HG03066 (cell line): ENCODE results near the gene SFXN2.
A peak's percentile ranks its signal among the peaks of the same experiment; 100 is the strongest.
"Not testable (repeated sequence)": the region's sequence is repeated elsewhere in the genome, so short reads cannot be mapped to it uniquely, and the experiment has no call there.

Experiments used
- ATAC-seq: cut with Tn5 transposase; IDR thresholded peaks from one replicate; pipeline ENCODE4 v1.9.1; 2021; ENCODE audit warnings: low read depth; ENCODE audit not compliant: unreplicated experiment

SFXN2 gene

DNA sequence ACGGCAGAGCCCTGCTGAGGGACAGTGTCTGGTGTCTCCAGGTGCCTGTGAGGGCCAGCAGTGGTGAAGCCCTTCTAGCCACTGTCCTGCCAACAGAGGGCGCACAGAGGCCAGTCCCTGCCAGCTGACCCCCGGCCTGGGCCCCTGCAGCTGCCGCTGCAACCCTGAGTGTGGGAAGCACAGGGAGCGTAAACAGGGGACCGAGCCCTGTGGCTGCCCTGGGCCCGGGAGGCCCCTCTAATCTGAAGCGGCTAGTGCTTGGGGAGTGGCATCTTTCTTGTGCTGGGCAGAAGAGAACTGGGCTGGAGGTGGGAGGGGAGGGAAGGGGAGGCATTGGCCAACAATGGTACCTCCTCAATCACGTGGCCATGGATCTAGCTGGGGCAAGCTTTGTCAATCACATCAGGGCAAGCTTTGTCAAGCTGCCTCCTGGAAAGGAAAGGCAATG, 35.6 kb upstream of the SFXN2 start:
- no peak for ATAC-seq

DNA sequence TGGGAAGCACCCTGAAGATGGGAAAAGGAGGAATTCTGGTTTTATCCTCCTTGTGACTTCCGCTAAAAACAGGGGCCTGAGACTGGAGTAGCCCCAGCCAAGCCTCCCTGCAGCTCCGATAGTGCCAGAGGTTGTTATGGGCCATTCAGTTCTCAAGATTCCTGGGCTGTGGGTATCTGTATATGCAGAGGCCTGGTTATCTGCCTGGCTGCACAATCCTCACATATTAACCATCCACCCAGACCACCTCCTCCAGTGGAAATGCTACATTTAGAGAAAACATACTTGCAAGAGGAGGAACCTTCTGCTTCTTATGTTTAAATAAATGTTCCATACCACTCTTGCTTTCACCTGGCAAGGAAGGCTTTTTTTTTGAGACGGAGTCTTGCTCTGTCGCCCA, 34.8 kb upstream of the SFXN2 start:
- ATAC-seq: no peak

DNA sequence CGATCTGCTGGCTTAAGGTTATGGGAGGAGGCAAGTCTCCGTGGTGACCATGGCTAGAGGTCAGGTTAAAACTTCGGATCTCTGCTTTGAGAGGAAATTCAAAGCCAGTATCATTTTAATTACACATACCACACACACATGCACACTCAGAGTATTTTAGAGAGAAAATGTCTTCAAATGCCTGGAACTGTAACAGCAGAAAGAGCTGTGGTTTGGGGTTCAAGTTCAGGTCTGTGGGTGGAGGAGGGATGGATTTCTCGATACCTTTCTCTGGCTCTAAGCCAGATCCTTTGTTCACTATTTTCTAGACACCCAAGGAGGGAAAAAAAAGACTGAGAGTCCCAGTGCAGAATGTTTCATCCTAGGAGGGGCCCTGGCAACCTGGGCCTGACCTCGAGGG, 32.7 kb upstream of the SFXN2 start:
- ATAC-seq: no peak

DNA sequence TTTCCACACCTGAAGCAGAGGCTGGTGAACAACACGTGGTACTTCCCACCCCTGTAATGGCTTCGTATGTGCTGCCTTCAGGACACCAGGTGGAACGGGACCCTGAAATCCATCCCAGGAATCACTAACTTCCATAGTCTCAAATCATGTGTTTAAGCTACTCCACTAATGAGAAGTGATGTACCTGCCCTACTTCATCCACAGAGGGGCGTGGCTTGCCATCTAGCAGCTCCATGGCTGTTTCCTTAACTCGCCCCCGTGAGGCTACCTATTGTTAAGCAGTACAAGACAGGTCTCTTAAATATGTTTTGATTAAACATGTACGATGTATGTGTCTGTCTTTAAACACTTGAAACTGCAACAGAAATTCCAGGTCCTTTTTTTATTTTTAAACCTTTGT, 32.0 kb upstream of the SFXN2 start:
- ATAC-seq: no peak

DNA sequence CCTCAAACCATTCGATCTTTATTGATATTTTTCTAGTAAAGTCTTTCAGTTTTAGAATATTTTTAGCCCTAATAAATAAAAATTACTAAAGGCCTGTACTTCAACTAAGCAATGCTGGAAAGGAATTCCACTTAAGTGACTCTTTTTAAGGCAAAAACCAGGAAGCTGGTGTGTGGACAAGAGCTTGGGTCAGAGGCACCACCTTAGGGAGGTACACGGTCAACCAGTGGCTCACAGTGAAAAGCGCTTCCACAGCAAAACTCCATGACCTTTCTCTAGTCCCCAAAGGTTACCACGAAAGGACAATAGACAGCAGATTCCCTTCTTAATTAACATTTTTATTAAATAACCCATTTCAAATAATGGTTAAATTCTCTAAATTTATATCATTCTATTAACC, 31.5 kb upstream of the SFXN2 start:
- no peak for ATAC-seq

DNA sequence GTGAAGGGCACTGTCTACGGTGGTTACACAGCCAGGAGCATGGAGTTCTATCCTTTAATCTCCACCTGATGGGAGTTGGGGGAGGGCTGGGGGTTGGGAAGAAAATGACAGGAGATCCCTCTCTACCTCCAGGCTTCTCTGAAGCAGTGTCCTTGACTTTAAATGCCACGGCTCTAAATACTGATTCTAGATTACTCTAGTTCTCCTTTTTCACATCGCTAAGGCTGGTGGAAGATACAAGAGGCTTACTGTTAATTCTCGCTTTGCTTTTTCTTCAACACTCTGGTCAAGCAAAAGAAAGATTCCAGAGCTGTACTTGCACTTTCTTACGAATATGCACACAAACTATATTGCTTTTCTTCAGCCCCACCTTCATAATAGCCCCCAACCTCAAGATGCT, 30.7 kb upstream of the SFXN2 start:
- no peak for ATAC-seq

DNA sequence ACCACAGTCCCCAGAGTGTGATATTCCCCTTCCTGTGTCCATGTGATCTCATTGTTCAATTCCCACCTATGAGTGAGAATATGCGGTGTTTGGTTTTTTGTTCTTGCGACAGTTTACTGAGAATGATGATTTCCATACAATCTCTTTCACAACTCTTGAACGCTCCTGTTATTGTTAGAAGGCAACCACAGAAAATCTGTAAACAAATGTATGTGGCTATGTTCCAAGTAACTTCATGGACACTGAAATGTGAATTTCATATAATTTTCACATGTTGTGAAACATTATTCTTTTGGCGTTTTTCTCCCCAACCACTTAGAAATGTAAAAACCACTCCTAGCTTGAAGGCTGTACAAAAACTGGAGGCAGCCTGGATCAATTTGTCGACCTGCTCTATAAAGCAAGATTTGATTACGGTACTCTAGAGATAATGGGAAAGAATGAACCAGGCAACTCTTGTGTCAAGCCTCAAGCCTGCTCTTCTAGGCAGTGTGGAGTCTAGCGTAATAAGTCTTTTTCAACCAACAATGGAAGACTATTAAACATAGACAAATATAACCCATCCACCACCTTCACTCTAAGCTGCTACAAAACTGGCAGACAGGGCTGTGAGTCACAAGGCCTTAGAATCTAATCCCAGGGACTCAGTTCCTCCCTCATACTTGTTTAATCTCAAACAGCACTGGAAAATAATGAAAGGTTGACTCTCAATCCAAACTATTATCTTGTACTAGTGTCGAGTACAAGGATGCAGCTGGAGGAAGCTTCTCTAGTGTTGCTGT, 23.0 kb upstream of the SFXN2 start:
- ATAC-seq: no peak

DNA sequence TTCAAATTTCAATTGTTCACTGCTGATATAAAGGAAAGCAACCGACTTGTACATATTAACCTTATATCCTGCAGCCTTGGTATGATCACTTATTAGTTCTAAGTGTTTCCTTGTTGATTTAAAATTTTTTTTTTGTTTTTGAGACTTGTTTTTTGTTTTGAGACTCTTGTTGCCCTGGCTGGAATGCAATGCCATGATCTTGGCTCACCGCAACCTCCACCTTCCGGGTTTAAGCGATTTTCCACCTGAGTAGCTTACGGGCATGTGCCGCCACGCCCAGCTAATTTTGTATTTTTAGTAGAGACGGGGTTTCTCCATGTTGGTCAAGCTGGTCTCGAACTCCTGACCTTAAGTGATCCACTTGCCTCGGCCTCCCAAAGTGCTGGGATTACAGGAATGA, 19.0 kb upstream of the SFXN2 start:
- not testable (repeated sequence) for ATAC-seq

DNA sequence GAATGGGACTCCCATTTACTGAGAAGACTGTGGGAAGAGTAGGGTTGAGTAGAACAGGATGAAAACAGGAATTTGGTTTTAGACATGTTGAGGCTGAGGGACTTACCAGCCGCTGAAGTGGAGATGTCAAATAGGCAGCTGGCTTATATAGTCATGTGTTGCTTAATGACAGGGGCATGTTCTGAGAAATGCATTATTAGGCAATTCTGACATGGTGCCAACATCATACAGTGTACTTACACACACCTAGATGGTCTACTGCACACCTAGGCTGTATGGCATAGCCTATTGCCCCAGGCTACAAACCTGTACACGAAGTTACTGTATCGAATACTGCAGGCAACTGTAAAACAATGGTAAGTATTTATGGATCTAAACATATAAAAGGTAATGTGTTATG, 17.7 kb upstream of the SFXN2 start:
- ATAC-seq: no peak

DNA sequence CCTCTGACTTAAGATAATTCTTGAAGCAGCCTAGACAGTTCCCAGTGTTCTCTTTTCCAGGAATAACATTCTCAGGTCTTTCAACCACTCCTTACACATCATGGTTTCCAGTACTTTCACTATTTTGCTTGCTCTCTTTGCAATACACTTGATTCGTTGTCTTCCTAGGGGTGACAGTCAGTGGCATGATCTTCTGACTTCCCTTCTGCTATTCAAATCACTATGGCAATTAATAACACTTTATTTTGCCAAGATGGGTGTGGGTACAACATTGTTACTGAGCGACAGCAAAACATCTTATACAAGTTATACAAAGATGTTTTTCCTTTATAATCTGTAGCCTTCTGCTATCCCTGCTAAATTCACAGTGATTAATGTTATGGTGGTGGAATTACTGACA, 15.5 kb upstream of the SFXN2 start:
- ATAC-seq: no peak

DNA sequence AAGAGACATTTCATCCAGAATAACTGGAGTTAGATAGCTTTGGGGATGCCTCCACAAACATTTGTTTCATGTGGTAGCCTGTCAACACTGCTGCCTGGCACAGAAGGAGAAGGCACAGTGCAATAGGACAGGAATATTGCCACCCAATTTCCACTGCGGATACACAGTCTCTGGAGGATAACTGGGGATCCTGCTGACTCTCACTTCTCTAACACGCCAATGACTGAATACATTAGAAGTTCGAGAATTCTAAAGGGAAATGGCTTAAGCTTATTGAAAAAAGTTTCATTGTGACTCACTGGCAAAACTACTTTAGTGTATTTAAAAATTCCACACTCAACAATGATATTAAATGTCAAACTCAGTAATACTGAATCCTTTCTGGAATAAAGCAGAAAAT, 13.2 kb upstream of the SFXN2 start:
- ATAC-seq: no peak

DNA sequence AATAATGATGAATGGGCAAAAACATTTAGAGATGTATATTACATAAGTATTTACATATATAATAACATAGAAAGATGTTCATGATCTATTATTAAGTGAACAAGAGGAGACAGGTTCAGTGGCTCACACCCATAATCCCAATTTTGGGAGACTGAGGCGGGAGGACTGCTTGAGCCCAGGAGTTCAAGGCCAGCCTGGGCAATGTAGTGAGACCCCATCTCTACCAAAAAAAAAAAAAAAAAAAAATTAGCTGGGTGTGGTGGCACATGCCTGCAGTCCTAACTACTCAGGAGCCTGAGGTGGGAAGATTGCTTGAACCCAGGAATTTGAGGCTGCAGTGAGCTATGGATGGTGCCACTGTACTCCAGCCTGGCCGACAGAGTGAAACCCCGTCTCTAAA, 12.6 kb upstream of the SFXN2 start:
- no peak for ATAC-seq

DNA sequence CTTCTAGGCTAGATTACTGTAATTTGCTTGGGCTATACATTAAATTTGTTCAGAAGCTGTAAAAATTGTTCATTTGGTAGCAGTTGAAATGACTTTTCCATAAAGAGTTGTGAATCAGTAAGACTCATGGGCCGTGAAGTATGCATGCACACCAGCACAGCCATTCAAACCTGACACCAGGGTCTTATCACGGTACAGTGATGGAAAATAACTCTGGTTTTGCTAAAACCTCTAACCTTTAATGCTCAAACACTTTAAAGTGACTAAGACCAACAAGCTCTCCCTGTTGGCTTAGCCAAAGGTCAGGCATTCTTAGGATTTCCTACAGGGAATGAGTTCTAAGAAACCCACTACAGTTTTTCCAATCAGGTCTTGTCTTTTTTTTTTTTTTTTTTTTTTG, 11.7 kb upstream of the SFXN2 start:
- no peak for ATAC-seq

DNA sequence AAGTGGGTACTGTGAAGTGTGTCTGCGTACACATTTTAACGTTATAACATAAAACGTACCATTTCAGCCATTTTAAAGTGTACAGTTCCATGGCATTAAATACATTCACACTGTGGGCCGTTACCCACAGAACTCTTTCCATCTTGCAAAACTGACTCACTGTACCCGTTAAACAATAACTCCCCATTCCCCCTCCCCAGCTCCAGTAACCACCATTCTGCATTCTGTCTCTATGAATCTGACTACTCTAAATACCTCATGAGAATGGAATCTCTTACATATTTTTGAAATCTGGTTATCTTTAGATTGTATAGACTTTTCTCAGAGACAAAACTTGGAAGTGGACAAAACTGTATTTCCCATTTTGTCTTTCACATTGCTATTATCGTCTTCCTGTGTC, 9.5 kb upstream of the SFXN2 start:
- ATAC-seq: no peak

DNA sequence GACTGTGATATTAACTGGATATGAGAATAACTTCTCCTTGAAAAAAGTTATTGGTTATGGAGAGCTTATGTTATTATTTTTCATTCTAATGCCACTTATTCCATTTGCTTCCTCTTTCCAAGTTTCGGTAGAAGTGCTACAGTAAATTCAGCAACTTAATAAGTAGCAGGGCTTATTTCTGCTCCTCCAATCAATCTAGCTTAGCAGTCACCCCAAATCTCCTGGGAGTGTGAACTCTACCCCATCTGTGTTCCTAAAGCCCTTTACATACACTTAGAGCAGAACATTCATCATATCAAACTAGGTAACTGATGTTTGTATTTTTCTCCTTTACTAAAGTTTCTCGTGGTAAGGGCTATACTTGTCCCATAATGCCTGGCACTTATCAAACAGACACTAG, 8.9 kb upstream of the SFXN2 start:
- no peak for ATAC-seq

DNA sequence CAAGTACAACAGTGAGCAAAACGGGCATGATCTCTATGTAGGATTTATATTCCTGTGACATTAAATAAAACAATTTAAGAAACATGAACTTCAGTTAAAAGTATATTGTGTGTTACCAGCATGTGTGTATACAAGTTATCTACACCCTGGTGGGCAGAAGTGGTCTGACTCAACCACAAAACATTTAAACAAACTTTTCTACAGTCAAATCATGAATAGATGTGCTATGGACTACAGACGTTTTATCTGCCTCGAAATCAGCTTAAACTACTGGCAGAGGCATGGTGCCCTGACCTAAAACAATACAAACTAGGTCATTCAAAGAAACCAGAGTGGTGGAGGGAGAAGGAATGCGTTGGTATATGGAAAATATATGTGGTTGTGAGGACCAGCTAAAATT, 3.8 kb upstream of the SFXN2 start:
- ATAC-seq: no peak

DNA sequence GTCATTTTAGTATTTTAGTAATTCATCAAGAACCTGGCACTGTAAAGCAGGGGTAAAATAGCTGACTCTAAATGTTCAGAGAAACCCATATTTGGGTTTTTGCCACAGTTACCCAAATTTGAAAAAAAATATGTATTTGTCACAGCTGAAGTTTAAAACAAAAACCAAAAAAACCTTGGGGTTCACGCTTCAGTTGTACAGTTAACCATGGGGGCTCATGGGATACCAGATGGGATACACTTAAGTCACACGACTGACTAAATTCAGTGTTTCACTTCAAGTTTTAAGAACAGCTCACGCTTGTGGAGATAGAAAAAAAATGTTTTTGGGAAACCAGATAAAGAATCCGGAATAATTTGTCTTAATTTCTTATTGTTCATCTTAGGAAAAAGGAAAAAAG, 2.3 kb upstream of the SFXN2 start:
- no peak for ATAC-seq

DNA sequence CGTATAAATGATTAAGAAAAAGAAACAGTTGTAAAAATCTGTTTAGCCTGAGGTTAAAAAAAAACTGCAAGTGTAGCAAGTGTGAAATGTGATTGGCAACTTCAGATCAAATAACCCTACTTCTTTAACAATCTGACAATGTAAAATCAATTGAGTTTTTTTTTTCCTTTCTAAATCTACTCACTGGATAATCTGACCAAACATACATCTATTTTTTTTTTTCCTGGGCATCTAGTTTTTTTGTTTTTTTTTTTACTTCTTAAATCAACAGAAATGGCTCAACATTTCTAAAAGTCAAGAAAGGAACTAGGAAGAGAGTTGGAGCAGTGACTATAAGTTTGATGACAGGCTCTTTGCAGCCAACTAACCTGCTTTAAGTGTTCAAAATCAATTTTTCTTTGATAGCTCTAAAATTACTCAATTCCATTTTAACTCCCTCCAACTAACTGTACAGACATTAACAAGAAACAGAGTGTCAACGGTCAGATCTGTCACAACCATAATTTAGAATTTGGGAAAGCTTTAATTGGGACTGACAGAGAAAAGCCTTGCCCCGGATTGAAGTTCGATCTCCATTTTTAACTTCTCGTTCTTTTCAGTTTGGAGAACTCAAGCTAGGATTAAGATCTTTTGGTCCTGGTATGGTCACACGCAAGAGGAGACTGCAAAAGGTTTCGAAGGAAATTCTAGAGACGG, 1.4 kb upstream of the SFXN2 start:
- ATAC-seq: no peak

DNA sequence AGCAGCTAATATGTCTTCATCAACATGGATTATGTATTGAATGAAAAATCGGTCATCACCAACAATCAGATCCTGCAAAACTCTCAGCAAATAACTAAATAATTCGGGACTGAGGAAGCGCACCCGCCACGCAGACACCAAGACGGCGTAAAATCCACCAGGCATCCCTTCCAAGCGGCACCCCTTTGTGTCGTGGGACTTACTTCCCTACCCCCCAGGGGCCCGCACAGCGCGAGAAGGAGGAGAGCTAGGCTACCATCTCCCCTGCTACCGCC, 960 bp upstream of the SFXN2 start:
- no peak for ATAC-seq

DNA sequence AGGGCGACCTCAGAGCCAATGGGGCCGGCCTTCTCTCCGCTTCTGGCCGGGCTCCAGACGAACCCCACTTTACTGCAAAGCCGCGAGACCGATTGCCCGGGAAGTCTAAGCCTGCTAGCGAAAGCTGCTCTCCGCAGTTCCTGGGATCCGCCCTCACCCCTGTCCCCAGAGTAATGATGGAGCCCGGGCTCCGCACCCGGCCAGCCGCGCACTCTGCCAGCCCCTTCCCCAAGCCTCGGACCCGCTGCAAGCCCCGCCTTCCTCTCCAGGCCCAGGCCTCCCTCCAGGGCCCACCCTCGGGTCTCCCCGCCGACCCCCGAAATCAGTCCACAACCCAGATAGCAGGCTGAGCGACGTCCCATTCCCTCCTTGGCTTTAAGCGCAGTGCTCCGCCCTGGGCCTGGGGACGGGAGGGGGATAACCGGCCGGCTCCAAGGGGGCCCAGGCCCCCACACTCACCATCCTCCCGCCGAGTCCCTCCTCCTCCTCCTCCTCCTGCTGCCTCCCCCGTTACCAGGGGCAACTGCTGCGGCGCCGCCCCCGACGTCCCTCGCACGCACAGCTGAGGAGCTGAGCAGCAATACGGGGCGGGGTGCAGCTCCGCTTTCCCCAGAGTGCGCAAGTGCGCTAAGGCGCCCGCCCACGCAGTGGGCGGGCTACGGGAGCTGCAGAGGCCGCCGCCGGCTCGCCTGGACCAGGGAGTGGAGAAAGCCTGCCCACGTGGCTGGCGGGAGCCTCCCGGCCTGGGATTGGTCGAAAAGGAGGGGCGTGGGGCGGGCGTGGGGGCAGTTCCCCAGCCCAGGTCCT, 419 bp upstream of the SFXN2 start, which contains the start of gene ARL3:
TSS of gene ARL3 (minus strand) at position 584 of the 807 bp plus-strand sequence. CDS start at position 462, 122 bp downstream.
- peak; percentile 76 for ATAC-seq

DNA sequence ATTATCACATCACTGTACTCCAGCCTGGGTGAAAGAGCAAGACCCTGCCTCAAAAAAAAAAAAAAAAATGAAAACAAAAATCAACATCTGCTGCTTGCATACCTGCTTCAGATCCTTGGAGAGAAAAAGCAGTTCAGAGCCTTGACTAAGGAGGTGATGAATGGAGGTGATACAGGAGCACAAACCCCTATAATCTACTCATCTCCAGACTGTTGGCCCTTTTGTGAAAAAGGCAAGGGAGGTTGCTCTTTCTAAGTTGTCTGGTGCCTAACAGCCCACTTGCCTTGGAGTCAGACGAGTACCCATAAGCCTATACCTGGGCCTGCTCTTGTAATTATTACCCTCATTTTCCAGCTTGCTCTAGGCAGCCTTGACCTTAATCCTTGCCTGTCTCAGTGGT, 1.4 kb downstream of the SFXN2 start:
- no peak for ATAC-seq
